Measurements from ENCODE around the gene HS6ST1.

- TF ChIP-seq TAF1 (IDR thresholded peaks at IDR 0.05; ENCODE audit: borderline replicate concordance, low read depth, low read length) (no peak), POLR2AphosphoS5 (IDR thresholded peaks at IDR 0.05; ENCODE audit: low read depth, low read length) (no peak)
Measured at GRCh38 chr2:128290356-128290755, 28.3 kb downstream of the HS6ST1 start.
